ENCODE data around the gene PHIP. TPM values are rescaled to one million over a fixed set of nuclear protein-coding genes. Genes with fewer than 3 reads are reported as not detected.

The PHIP gene
- total and polyA plus RNA-seq, 9 of the 15 experiments (the other 6 are each of a cell fraction or from before 2014, with no cell fraction given) = 8.1 to 36.3 (median 16.5) TPM

GRCh38 chr6:79115553-79116182 lies 37.6 kb upstream of the PHIP start:
- no peak for TF ChIP-seq TRIM24 (IDR thresholded peaks at IDR 0.05)
- TF ChIP-seq ZNF311 (CRISPR knock-in tag; IDR thresholded peaks at IDR 0.05) = no peak
- TF ChIP-seq, protein P1, sequence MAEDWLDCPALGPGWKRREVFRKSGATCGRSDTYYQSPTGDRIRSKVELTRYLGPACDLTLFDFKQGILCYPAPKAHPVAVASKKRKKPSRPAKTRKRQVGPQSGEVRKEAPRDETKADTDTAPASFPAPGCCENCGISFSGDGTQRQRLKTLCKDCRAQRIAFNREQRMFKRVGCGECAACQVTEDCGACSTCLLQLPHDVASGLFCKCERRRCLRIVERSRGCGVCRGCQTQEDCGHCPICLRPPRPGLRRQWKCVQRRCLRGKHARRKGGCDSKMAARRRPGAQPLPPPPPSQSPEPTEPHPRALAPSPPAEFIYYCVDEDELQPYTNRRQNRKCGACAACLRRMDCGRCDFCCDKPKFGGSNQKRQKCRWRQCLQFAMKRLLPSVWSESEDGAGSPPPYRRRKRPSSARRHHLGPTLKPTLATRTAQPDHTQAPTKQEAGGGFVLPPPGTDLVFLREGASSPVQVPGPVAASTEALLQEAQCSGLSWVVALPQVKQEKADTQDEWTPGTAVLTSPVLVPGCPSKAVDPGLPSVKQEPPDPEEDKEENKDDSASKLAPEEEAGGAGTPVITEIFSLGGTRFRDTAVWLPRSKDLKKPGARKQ (CRISPR knock-in tag; IDR thresholded peaks at IDR 0.05) = no peak
- TF ChIP-seq, protein P2, sequence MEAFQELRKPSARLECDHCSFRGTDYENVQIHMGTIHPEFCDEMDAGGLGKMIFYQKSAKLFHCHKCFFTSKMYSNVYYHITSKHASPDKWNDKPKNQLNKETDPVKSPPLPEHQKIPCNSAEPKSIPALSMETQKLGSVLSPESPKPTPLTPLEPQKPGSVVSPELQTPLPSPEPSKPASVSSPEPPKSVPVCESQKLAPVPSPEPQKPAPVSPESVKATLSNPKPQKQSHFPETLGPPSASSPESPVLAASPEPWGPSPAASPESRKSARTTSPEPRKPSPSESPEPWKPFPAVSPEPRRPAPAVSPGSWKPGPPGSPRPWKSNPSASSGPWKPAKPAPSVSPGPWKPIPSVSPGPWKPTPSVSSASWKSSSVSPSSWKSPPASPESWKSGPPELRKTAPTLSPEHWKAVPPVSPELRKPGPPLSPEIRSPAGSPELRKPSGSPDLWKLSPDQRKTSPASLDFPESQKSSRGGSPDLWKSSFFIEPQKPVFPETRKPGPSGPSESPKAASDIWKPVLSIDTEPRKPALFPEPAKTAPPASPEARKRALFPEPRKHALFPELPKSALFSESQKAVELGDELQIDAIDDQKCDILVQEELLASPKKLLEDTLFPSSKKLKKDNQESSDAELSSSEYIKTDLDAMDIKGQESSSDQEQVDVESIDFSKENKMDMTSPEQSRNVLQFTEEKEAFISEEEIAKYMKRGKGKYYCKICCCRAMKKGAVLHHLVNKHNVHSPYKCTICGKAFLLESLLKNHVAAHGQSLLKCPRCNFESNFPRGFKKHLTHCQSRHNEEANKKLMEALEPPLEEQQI (IDR thresholded peaks at IDR 0.05) = no peak
- TF ChIP-seq MCM5 (IDR thresholded peaks at IDR 0.05; ENCODE audit: low read depth) = no peak
- TF ChIP-seq ZNF354B (CRISPR knock-in tag; IDR thresholded peaks at IDR 0.05) = no peak
- TF ChIP-seq, protein P3, sequence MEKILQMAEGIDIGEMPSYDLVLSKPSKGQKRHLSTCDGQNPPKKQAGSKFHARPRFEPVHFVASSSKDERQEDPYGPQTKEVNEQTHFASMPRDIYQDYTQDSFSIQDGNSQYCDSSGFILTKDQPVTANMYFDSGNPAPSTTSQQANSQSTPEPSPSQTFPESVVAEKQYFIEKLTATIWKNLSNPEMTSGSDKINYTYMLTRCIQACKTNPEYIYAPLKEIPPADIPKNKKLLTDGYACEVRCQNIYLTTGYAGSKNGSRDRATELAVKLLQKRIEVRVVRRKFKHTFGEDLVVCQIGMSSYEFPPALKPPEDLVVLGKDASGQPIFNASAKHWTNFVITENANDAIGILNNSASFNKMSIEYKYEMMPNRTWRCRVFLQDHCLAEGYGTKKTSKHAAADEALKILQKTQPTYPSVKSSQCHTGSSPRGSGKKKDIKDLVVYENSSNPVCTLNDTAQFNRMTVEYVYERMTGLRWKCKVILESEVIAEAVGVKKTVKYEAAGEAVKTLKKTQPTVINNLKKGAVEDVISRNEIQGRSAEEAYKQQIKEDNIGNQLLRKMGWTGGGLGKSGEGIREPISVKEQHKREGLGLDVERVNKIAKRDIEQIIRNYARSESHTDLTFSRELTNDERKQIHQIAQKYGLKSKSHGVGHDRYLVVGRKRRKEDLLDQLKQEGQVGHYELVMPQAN (IDR thresholded peaks at IDR 0.05; ENCODE audit: borderline replicate concordance) = no peak
- TF ChIP-seq TEAD4 (IDR thresholded peaks at IDR 0.05; ENCODE audit: low read length) = no peak
- no peak for TF ChIP-seq TEAD4 (CRISPR knock-in tag; IDR thresholded peaks at IDR 0.05; ENCODE audit: borderline replicate concordance)
- TF ChIP-seq ARNT (IDR thresholded peaks at IDR 0.05) = no peak
- TF ChIP-seq, protein P4, sequence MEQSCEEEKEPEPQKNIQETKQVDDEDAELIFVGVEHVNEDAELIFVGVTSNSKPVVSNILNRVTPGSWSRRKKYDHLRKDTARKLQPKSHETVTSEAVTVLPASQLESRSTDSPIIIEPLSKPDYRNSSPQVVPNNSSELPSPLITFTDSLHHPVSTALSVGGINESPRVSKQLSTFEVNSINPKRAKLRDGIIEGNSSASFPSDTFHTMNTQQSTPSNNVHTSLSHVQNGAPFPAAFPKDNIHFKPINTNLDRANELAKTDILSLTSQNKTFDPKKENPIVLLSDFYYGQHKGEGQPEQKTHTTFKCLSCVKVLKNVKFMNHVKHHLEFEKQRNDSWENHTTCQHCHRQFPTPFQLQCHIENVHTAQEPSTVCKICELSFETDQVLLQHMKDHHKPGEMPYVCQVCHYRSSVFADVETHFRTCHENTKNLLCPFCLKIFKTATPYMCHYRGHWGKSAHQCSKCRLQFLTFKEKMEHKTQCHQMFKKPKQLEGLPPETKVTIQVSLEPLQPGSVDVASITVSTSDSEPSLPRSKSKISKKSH (CRISPR knock-in tag; IDR thresholded peaks at IDR 0.05) = no peak
- no peak for TF ChIP-seq PHTF2 (CRISPR knock-in tag; IDR thresholded peaks at IDR 0.05)
- TF ChIP-seq ZNF551 (CRISPR knock-in tag; IDR thresholded peaks at IDR 0.05) = no peak
- intact Hi-C loops (cut with micrococcal nuclease) (no loop called here), in situ Hi-C loops (cut with MboI) (no loop called here)
- no TSS peak for BruUV-seq (replicated peaks)
- POLR2A ChIA-PET = no interaction called here
- Histone ChIP-seq H3K36me3 (ENCODE audit: control insufficient read depth, insufficient read depth, low read length) (no peaks in the 10 kb centered on the region), H3K27ac (ENCODE audit: extremely low read depth, low read depth, low read length) (no peak overlapping the region), H3K27me3 (ENCODE audit: control insufficient read depth in 2 of 2, insufficient read depth in 2 of 2, low read length in 2 of 2) (no peaks in the 10 kb centered on the region), H3K4me2 (ENCODE audit: insufficient read depth, low read length) (no peak overlapping the region), H3K4me3 (no peak overlapping the region), H3K9ac (ENCODE audit: insufficient read depth in 1 of 2, low read depth in 2 of 2, low read length in 2 of 2) (no peak overlapping the region), H4K20me1 (replicated peaks; ENCODE audit: control insufficient read depth, insufficient read depth, low read length) (no peaks in the 10 kb centered on the region), H2AFZ (ENCODE audit: low read depth, low read length) (no peak overlapping the region), H3K4me1 (replicated peaks in 1 of 2; ENCODE audit: control insufficient read depth in 2 of 2, insufficient read depth in 2 of 2, low read length in 2 of 2) (no peaks in the 10 kb centered on the region), H3K9me3 (replicated peaks; ENCODE audit: control insufficient read depth, insufficient read depth, low read depth, low read length) (no peaks in the 10 kb centered on the region), H3K79me2 (ENCODE audit: control insufficient read depth, insufficient read depth, low read length) (no peaks in the 10 kb centered on the region), H3K9me1 (ENCODE audit: control insufficient read depth, insufficient read depth, low read length) (no peaks in the 10 kb centered on the region)
- FAIRE-seq (no peak), ATAC-seq (no peak), DNase-seq (ENCODE audit: extremely low read depth in 1 of 4, low spot score in 3 of 4) (no peak)
- WGBS (ENCODE audit: insufficient coverage, low coverage, missing lambda C conversion rate) = 0% methylated on average over 2 of the region's 2 CpGs
- CTCF ChIA-PET (ENCODE audit: low intra/inter-chr PET ratio) = no interaction called here

Data from K562 (cell line).